ENCODE data around the gene KCNJ3. TPM values are rescaled to one million over a fixed set of nuclear protein-coding genes. Genes with fewer than 3 reads are reported as not detected.
A peak's percentile ranks its signal among the peaks of the same experiment; 100 is the strongest.

The KCNJ3 gene
- total RNA-seq, 1 experiment from 2014 or later = 0.31 TPM

GRCh38 chr2:154697418-154698252, 860 bp upstream of the KCNJ3 start (continued):
- TF ChIP-seq ZNF423 (CRISPR knock-in tag; IDR thresholded peaks at IDR 0.05) (0 out of 2 replicates have a peak, but pooled peaks have one; percentile 31), HMGXB4 (CRISPR knock-in tag; IDR thresholded peaks at IDR 0.05) (peak; percentile 85), RORB (CRISPR knock-in tag; IDR thresholded peaks at IDR 0.05) (no peak), MAX (CRISPR knock-in tag; IDR thresholded peaks at IDR 0.05) (peak; percentile 84)

GRCh38 chr2:154698721-154699574, 453 bp downstream of the KCNJ3 start:
- ATAC-seq (peak; percentile 3; the same call in 1 of the 2 replicates), DNase-seq (ENCODE audit: low spot score) (peak; percentile 17)
- ChIA-PET CTCF (interaction anchor here (0.6 to 0.9 kb wide), 2 partner anchors 9 to 215 kb away, joined by 3 read pairs; no protein-coding TSS in a partner anchor), POLR2A (no interaction called here)
- H3K4me1 Mint-ChIP-seq = peaks cover 14% of the 10 kb centered on the region
- peaks cover 52% of the 10 kb centered on the region for H3K27me3 Mint-ChIP-seq (ENCODE audit: low read depth)
- 0 out of 2 replicates have a peak, but pooled peaks have one; percentile 25 for TF ChIP-seq ZBTB43 (CRISPR knock-in tag; IDR thresholded peaks at IDR 0.05)
- 0 out of 2 replicates have a peak, but pooled peaks have one; percentile 3 for TF ChIP-seq FOXP4 (CRISPR knock-in tag; IDR thresholded peaks at IDR 0.05)
- peak; percentile 62; the same call in 1 of the 2 replicates for TF ChIP-seq MAX (CRISPR knock-in tag; IDR thresholded peaks at IDR 0.05)
- TF ChIP-seq SMAD4 (CRISPR knock-in tag; IDR thresholded peaks at IDR 0.05) = no peak
- peak overlapping the region; percentile 78 for H3K4me3 Mint-ChIP-seq
- H3K36me3 Mint-ChIP-seq = no peaks in the 10 kb centered on the region
- no peaks in the 10 kb centered on the region for H3K9me3 Mint-ChIP-seq
- no peak overlapping the region for H3K27ac Mint-ChIP-seq

GRCh38 chr2:154699575-154699930, 1.1 kb downstream of the KCNJ3 start:
- H3K36me3 Mint-ChIP-seq = no peaks in the 10 kb centered on the region
- DNase-seq (ENCODE audit: low spot score) = no peak
- ATAC-seq = no peak
- ChIA-PET CTCF (interaction anchor here (0.6 kb wide), 1 partner anchor 9 kb away, joined by 3 read pairs; no protein-coding TSS in a partner anchor), POLR2A (no interaction called here)
- peaks cover 14% of the 10 kb centered on the region for H3K4me1 Mint-ChIP-seq
- peaks cover 52% of the 10 kb centered on the region for H3K27me3 Mint-ChIP-seq (ENCODE audit: low read depth)
- H3K9me3 Mint-ChIP-seq = no peaks in the 10 kb centered on the region
- no peak overlapping the region for H3K27ac Mint-ChIP-seq
- TF ChIP-seq RORB (CRISPR knock-in tag; IDR thresholded peaks at IDR 0.05) (no peak), PRDM15 (CRISPR knock-in tag; IDR thresholded peaks at IDR 0.05) (no peak), NR3C1 (CRISPR knock-in tag; conservative IDR thresholded peaks at IDR 0.05; ENCODE audit: low read depth) (no peak), E2F5 (CRISPR knock-in tag; IDR thresholded peaks at IDR 0.05) (no peak), ELF4 (CRISPR knock-in tag; IDR thresholded peaks at IDR 0.05; ENCODE audit: low read depth) (no peak), ZNF396 (CRISPR knock-in tag; IDR thresholded peaks at IDR 0.05; ENCODE audit: borderline replicate concordance) (no peak), ZNF317 (CRISPR knock-in tag; IDR thresholded peaks at IDR 0.05; ENCODE audit: borderline replicate concordance, low read depth) (no peak), PRRX2 (CRISPR knock-in tag; IDR thresholded peaks at IDR 0.05) (no peak), MAX (CRISPR knock-in tag; IDR thresholded peaks at IDR 0.05) (no peak), CREM (CRISPR knock-in tag; IDR thresholded peaks at IDR 0.05) (no peak), FOXP1 (CRISPR knock-in tag; IDR thresholded peaks at IDR 0.05; ENCODE audit: borderline replicate concordance) (no peak), ZBTB43 (CRISPR knock-in tag; IDR thresholded peaks at IDR 0.05) (no peak)
- peak overlapping the region; percentile 78 for H3K4me3 Mint-ChIP-seq

Measured in WTC11 (cell line).